GM19372 (cell line): Measurements from ENCODE around the gene PACSIN2.
"Not testable (repeated sequence)": the region's sequence is repeated elsewhere in the genome, so short reads cannot be mapped to it uniquely, and the experiment has no call there.

Source experiments
- ATAC-seq: cut with Tn5 transposase; IDR thresholded peaks from one replicate; pipeline ENCODE4 v1.9.1; 2021; ENCODE audit warnings: mild to moderate bottlenecking, low read depth, moderate library complexity; ENCODE audit not compliant: unreplicated experiment

The PACSIN2 gene

DNA sequence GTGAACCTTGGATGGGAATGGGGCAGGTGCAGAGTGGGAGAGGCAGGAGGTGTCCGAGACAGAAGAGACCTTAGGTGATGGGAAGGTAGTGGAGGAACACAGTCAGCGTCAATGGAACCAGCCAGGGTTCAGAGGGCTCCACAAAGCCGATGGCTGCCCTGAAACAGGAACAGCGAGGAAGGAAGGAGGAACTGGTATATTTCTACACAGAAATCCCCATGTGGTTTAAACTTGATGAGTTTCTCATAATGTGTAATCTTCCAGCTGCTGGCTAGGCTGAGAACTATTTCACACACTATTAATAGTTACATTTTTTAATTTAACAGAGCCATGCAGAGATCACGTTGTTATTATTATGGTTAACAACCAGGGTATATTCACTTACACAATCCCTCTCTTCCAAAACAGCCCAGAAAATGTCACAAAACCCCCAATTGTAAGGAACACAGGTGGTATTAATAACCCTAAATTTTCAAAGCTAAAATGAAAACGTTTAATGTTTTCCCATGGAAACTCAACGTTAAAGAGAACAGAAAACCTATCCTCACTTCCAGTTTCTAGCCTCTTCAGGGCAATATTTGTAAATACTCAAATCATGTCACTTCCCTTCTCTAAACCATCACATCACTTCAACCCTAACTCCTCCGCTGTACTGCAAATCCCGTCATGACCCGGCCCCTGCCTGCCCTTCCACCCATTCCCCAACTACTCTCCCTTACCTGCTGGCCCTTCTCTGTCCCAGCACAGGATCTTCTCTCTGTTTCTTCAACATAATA is 83.3 kb downstream of the PACSIN2 start:
- no peak for ATAC-seq

DNA sequence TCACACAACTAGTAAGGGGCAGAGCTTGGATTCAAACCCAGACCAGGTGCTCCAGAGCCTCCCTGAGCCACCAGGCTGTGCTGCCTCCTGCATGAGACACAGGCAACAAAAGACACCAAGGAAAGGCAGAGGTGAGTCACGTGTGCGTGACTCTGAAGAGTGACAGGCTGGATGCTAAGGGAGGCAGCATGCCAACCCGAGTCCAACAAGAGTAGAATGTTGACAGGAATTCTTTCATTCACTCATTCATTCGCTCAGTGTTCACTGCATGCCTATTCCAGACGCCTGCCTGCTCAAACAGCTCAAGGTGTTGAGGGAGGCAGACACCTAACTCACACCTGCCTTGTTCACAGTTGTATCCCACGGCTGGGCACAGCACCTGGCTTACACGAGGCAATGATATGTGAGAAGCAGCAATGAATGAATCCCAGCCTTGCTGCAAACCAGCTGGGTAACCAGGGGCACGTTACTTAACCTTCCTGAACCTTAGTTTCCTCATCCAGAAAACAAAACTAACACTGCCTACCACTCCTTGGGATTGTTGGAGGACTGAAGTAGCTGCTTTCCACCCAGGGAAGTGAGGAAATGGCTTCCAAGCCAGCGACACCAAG is 84.0 kb downstream of the PACSIN2 start:
- no peak for ATAC-seq

DNA sequence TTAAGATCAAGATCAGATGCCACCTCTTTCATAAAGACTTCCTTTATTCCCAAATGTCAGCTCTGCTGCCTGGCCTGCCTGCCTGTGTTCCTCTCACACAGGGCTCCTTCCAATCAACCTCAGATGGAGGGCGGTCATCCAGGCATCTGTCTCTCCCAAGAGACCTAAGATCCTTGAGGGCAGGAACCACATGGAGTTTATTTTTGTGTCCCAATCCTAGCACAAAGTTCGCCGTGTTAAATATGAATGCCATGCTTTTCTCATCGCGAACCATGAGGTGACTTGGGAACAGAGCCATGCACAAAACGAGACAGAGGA is 85.2 kb downstream of the PACSIN2 start:
- no peak for ATAC-seq

DNA sequence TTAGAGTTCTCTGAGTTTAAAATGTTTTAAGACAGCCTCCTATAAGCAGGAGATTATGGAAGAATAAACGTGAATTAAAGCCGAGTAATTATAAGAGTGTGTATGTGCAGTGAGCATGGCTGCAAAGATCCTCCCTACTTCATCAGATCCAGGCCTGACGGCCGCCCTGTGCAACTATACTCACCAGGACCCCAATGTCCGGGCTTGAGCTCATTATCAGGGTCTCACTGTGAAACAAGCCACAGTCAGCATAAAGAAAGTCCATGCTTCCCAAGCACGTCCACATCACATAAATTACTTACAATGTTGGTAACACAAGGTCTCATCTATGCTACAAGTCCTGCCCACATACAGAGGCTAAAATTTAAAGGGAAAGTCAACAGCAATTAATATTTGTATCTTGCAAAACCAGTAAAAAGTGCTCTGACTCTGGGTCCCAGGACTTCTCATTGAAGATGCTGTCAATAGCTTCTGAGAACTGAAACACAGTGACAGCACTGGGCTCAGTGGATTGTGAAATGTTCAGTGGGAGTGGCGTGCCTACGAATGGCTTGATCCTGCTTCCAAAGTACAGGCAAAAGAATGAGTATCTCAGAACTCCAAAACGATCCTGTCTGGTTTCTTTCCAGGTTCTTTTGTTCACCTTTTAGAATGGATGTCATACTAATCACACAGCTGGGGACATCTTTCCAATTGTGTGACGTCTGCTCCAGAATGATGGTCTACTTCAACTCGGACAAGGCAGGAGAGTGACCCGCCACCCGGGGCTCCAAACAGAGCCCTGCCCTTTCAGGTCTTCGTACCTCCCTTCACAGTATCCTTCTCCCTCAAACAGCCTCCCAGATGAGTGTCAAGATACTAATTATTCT is 85.7 kb downstream of the PACSIN2 start:
- no peak for ATAC-seq

DNA sequence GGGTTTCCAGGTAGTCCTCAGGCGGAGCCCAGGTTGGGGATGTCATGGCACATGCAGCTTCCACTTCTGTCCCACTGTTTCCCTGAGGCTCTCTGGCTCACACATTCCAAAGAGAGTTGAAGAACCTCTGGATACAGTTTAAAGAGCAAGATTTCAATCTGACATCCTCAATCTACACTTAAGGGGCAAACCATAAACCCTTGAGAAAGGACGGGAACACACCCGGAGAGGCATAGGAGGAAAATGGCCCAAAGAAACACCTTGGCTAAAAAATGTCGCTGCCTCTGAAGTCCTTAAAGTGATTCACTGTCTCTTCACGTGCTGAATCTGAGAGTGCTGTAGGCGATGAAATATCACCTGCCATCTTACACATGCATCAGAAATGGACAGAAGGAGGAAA is 87.0 kb downstream of the PACSIN2 start:
- no peak for ATAC-seq

DNA sequence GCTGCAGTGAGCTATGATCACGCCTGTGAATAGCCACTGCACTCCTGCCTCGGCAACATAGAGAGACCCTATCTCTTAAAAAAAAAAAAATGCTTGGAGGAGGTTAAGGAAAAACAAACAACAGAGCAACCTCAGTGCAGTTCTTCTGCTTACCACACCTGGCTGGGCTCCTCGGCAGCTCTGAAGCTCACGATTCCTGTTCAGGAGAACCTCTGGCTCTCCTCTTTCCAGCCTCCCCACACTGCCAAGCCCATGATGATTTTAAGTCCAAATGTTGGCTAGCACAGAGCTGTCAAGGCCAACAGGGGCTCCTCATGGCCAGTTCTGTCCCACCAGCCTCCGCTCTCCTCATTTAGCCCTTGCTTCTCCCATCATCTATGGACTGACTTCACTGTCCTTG is 88.2 kb downstream of the PACSIN2 start:
- no peak for ATAC-seq

DNA sequence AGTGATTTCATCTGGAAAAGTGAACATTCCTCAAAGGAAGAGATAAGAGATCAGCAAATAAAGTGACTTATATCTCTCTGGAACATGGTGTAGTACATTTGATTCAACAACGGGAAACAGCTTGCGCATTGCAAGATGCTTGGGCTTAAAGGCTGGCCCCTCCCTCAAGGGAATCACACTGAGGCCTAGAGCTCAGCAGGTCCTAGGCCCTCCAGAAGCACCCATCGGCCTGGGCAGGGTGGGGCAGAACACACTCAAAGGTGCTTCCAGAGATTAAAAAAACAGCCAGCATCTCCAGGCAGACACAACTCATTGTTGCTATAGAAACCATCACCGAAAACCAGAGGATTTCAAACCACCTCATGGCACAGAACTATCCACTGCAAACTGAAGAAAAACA is 88.8 kb downstream of the PACSIN2 start:
- no peak for ATAC-seq

DNA sequence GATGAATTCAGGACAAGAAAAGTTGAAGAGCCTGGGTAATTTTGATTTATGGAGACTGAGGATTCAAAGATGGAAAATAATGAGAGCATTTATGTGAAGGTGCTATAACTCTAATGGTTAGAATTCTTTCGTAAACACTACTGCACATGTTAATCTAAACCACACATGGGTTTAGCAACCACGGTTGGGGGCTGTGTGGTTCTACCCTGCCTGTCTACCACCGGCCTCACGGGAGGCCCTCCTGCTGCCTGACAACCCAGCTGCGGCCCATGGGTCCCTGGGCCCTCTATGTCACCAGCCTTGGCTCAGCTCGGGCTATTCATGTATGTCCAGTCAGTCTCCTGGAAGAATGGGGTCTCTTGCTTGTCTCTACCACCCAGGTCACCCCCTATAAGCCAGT is 89.4 kb downstream of the PACSIN2 start:
- ATAC-seq: no peak

DNA sequence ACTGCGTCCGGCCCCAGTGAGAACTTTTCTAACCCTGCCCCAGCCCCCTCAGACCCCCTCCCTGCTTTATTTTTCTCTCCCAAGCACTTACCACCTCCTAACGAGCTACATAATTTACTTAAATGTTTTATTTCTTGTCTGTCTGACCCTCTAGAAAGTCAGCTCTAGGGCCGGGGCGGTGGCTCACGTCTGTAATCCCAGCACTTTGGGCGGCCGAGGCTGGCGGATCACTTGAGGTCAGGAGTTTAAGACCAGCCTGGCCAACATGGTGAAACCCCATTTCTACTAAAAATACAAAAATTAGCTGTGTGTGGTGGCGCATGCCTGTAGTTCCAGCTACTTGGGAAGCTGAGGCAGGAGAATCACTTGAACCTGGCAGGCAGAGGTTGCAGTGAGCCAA is 89.9 kb downstream of the PACSIN2 start:
- not testable (repeated sequence) for ATAC-seq

DNA sequence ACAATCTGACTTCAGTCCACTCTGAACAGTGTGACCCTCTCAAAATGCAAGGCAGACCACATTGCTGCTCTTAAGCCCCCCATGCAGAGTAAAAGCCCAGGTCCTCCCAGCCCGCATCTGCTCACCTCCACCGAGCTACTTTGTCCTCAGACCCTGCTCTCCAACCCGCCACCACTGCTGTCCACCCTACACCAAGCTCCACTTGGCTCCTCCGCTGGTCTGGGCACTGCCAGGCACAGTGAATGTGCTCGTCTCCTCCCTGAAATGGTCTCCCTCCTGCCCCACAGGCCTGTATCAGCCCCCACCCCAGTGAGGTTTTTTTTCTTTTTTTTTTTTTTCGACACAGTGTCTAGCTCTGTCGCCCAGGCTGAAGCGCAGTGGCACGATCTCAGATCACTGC is 90.5 kb downstream of the PACSIN2 start:
- no peak for ATAC-seq

DNA sequence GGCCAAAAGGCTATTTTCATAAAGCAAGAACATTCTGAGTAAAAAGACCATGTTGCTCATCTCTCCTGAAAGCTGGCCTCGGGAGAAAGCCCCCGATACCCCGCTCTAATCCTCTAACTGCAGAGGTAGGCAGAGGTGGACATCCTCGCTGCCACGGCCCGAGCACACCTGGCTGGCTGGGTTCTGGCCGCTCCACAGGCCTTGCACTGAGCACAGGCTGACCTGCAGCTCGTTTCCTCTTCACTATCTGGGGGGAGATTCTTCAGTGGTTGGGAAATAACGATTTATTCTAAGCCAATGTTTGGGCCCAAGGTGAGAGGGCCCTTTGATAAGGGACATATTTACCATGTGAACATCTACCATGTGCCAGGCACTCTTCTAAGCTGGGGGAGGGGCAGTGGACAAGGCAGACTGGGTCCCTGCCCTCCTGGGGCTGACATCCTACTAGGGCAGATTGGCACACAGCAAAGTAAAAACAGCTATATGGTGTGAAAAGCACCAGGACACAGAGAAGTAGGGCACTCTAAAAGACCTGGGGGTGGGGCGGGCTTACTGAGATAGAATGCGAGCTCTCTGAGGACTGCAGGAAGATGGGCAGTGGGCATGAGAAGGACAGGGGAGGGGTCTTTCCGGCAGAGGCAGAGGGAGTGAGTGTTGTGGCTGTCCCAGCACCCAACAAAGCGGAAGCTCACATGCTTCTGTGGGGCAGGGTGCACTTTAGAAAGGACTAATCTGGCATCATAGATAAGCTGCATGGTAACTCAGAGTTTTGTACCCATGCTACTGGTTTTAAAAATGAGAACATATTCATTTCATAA is 92.4 kb downstream of the PACSIN2 start:
- ATAC-seq: no peak

DNA sequence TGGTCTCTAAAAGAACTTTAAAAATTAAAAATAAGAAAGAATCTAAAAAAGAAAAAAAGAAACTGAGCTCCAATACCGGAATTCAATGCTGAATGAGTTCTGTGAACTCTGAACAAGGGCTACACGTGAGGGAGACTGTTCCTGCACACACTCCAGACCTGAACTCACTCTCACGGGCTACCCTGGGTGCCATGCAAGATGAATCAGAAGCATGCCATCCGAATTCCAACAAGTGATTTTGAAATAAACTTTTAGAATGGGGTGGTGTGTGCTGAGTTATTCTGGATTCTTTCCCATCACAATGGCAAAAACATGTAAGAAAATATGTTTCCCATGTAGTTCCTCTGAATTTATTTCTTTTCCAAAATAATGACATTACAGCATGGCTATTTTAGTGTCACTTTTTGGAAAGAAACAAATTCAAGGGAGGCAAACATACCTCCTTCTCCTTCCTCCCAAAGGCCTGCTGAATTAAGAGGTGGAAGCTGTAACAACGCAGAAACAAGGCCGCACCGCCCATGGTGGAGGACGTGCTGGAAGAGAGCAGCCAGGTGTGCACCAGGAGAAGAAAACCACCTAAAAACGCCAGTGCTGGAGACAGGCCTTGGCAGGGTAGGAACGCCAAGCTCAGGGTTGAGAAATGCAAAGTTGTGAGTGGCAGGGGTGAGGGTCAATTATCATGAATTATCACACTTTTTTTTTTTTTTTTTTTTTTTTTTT is 94.7 kb downstream of the PACSIN2 start:
- no peak for ATAC-seq

DNA sequence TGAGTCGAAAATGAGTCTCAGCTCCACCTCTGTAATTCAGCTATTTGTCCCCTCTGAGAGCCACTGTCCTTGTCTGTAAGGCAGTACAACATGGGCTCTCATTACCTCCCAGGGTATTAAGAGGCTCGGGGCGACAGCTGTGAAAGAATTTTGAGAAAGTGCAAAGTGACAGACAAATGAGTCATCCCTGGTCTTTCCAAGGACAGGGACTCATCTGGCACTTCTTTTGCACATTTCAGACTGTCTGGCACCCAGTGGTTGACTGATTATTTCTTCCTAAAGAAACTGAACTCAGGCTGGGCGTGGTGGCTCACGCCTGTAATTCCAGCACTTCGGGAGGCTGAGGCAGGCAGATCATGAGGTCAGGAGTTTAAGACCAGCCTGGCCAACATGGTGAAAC is 95.8 kb downstream of the PACSIN2 start:
- no peak for ATAC-seq

DNA sequence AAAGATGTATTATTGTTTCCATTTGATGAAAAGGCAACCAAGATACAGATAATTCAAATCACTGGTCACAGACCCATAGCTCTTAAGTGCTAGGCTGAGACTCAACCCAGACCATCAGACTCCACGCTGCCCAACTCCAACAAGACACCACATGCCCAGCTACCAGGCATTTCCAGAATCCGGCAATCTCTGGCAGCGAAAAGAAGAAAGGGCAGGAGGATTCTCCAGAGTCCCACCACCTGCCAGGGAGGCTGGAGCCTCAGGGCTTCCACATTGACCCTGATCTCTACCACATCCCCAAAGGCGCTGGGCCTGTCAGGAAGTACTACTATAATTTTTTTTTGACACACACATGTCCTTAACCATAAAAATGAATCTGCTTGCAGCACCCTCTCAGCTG is 96.4 kb downstream of the PACSIN2 start:
- ATAC-seq: no peak

DNA sequence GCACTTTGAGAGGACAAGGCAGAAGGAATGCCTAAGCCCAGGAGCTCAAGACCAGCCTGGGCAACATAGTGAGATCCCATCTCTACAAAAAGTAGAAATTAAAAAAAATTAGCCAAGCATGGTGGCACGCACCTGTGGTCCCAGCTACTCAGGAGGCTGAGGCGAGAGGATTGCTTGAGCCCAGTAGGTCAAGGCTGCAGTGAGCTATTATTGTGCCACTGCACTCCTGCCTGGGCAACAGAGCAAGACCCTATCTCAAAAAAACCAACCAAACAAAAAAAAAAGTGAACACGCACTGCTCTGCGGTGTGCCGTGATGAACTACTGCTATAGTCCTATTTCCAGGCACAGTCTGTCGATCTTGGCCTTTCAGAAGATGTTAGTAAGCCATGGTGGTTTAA is 97.6 kb downstream of the PACSIN2 start:
- not testable (repeated sequence) for ATAC-seq

DNA sequence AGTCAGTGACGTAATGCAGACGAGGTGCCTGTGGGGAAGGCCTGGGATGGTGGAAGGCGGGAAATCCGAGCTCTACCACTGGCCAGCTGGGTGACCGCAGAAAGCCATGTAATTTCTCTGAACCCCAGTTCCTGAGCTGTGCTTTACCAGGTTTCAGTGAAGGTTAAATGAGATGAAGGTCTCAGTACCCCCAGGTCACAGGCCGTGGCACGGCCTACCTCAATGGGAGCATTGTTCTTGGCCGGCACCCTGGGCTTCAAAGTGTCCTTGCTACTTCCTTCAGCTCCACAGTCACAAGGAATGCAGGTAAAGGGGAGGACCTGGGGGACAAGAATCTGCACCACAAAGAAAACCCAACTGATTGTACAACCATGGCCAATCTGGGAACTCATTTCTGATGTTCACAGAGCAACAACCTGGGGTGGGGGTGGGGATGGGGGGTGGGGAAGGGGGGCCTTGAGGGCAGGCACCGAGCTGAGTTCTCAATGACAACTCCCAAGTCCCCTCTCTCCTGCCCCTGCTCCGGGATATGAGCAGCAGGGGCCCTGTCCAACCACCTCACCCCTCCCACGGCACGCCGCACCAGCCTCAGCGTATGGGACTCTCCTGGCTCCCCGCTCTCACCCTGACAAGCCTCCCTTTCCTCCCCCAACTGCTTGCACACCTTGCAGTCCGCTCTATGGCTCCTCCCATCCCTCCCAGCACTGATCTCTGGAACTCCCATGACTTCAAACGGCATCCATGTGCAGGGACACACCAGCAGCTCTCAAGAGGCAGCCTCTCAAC is 98.8 kb downstream of the PACSIN2 start:
- no peak for ATAC-seq

DNA sequence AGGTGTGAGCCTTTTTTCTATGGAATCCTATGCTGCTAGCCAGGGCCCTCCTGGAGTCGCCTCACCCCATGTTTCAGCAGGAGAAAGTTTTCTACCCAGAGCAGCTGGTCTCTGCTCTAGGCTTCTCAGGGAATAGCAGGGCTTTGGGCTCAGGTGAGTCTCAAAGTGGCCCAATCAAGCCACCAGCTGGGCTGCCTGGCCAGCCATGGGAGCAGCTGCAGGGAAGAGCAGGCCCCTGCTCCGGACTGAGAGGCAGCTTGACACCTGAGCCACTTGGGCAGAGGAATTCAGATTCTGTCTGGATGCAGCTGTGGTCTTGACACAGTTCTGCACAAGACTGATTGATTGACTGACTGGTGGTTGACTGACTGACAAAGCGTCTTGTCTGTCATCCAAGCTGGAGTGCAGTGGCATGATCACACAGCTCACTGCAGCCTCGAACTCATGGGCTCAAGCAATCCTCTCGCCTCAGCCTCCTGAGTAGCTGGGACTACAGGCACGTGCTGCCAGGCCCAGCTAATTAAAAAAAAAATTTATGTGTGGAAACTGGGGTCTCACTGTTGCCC is 100.4 kb downstream of the PACSIN2 start:
- no peak for ATAC-seq

DNA sequence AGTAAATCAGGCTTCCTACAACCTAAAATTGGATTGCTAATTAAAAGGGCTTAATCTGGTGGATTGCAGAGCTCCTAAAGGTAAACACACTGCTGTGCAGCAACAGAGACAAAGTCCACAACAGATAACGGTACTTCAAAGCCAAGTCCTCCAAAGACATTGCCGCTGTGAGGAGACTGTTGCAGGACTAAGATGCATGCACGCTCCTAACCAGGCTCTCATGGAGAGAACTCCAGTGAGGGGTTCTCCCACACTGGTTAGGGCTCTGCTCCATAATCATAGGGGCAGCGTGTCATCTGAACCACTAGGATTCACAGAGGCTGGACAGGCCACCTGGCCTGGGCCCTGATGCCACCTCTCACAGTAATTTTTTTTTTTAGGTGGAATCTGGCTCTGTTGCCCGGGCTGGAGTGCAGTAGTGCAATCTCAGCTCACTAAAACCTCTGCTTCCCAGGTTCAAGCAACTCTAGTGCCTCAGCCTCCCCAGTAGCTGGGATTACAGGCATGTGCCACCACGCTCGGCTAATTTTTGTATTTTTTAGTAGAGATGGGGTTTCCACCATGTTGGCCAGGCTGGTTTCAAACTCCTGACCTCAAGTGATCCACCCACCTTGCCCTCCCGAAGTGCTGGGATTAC is 101.0 kb downstream of the PACSIN2 start:
- no peak for ATAC-seq

DNA sequence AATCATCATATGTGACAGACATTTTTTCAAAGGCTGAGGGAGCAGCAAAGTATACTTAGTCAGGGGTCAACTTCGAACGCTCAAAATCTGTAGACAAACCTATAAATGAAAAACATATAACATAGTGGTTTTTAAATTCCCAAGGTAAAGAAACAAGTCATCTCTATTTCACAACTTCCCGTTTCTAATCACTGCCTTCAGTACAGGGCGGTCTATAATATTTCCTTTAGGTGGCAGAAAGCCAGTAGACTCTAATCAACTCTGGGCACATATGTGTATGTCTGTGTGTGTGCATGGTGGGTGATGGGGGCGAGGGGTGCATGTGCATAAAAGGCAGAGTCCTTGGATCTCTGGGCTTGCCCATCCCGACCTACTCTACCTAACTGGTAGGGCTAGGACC is 102.9 kb downstream of the PACSIN2 start:
- ATAC-seq: no peak
